GM12874 (cell line): ENCODE results near the gene GOLGA1.
A peak's percentile ranks its signal among the peaks of the same experiment; 100 is the strongest.

Source experiments
- CTCF ChIP-seq: IDR thresholded peaks from 2 replicates; pipeline ENCODE4 v1.5.1; 2011; ENCODE audit warnings: low read depth, mild to moderate bottlenecking, control low read depth, low read length, moderate library complexity; ENCODE audit not compliant: insufficient read depth

Gene GOLGA1

GRCh38 chr9:124859803-124860581 lies 80.9 kb downstream of the GOLGA1 start:
- TF ChIP-seq CTCF, result no peak

GRCh38 chr9:124858330-124859046 lies 82.4 kb downstream of the GOLGA1 start:
- TF ChIP-seq CTCF, result peak; percentile 3; the same call in 1 of the 2 replicates

- no peak for TF ChIP-seq CTCF
These were observed 83.2 kb downstream of the GOLGA1 start for GRCh38 chr9:124857533-124858162.

GRCh38 chr9:124855944-124856765 lies 84.7 kb downstream of the GOLGA1 start:
- peak; percentile 39; the same call in 1 of the 2 replicates for TF ChIP-seq CTCF

GRCh38 chr9:124855566-124855943 lies 85.3 kb downstream of the GOLGA1 start:
- no peak for TF ChIP-seq CTCF

- no peak for TF ChIP-seq CTCF
These were observed 86.1 kb downstream of the GOLGA1 start for GRCh38 chr9:124854822-124855221.

GRCh38 chr9:124854161-124854560 lies 86.7 kb downstream of the GOLGA1 start:
- TF ChIP-seq CTCF, result no peak
